ENCODE results near the gene PRDM16. TPM values are rescaled to one million over a fixed set of nuclear protein-coding genes. Genes with fewer than 3 reads are reported as not detected.
A peak's percentile ranks its signal among the peaks of the same experiment; 100 is the strongest.
"Not testable (repeated sequence)": the region's sequence is repeated elsewhere in the genome, so short reads cannot be mapped to it uniquely, and the experiment has no call there.

Gene PRDM16
- total RNA-seq, 4 donors from 2014 or later = 0.08 to 0.19 (median 0.12) TPM

DNA sequence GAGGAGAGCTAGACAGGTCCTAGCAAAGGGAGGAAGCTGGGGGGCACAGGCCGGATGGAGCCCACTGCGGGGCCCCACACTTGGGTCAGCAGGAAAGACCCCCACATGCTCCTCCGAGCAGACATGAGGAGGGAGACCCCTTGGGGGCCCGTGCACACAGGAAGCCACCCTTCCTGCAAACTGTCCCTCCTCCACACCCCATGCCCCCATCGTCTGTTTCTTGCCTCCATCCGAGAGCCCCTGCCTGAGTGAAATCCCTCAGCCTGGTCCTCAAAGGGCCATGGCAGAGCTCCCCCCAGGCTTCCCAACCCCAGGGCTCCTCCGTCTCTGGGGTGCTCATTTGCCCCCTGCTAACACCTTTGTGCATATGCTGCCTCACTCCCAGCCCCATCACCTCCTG, 168.0 kb downstream of the PRDM16 start:
- peaks cover 0 to 88% (median 0%) of the 10 kb centered on the region in 4 donors for H3K27me3 ChIP-seq
- H3K4me1 ChIP-seq = no peaks in the 10 kb centered on the region
- DNase-seq = no peak
- TF ChIP-seq, protein P1, sequence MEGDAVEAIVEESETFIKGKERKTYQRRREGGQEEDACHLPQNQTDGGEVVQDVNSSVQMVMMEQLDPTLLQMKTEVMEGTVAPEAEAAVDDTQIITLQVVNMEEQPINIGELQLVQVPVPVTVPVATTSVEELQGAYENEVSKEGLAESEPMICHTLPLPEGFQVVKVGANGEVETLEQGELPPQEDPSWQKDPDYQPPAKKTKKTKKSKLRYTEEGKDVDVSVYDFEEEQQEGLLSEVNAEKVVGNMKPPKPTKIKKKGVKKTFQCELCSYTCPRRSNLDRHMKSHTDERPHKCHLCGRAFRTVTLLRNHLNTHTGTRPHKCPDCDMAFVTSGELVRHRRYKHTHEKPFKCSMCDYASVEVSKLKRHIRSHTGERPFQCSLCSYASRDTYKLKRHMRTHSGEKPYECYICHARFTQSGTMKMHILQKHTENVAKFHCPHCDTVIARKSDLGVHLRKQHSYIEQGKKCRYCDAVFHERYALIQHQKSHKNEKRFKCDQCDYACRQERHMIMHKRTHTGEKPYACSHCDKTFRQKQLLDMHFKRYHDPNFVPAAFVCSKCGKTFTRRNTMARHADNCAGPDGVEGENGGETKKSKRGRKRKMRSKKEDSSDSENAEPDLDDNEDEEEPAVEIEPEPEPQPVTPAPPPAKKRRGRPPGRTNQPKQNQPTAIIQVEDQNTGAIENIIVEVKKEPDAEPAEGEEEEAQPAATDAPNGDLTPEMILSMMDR (IDR thresholded peaks at IDR 0.05) = no peak
- TF ChIP-seq POLR2A (IDR thresholded peaks at IDR 0.05) = no peak
- H3K27ac ChIP-seq = no peak overlapping the region
- peaks cover 0 to 3% (median 0%) of the 10 kb centered on the region in 3 donors for H3K9me3 ChIP-seq
- no peaks in the 10 kb centered on the region for H3K36me3 ChIP-seq
- H3K4me3 ChIP-seq = no peak overlapping the region
- 60 to 78% methylated on average over 4 to 5 of the region's 7 CpGs for WGBS, 2 donors
- intact Hi-C loops (cut with DNase I) = no loop called here

DNA sequence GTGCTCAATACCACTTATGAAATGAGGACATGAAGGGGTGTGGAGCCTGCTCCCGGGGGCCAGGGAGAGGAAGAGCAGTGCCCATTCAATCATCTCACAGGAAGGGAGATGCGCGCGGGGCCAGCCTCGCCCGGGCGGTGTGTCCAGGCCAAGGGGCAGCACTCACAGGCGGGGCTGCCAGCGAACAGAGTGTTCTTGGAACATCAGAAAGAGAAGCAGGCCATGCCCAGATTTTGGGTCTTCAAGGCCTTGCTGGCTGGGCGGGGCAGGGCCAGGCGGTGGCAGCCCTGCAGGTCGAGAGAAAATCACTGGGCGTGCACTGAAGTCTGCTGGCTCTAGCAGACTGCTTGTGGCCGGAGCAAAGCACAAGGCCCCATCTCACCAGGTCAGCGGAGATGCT, 168.6 kb downstream of the PRDM16 start:
- intact Hi-C loops (cut with DNase I) = no loop called here
- no peak overlapping the region for H3K27ac ChIP-seq
- H3K9me3 ChIP-seq = peaks cover 0 to 3% (median 0%) of the 10 kb centered on the region in 3 donors
- H3K27me3 ChIP-seq = peaks cover 0 to 88% (median 0%) of the 10 kb centered on the region in 4 donors
- DNase-seq = no peak
- 83 to 91% methylated on average over 1 to 14 of the region's 15 CpGs for WGBS, 2 donors
- H3K4me1 ChIP-seq = no peaks in the 10 kb centered on the region
- no peaks in the 10 kb centered on the region for H3K36me3 ChIP-seq
- H3K4me3 ChIP-seq = no peak overlapping the region
- TF ChIP-seq, protein P1 (IDR thresholded peaks at IDR 0.05) = no peak
- TF ChIP-seq POLR2A (IDR thresholded peaks at IDR 0.05) = no peak

DNA sequence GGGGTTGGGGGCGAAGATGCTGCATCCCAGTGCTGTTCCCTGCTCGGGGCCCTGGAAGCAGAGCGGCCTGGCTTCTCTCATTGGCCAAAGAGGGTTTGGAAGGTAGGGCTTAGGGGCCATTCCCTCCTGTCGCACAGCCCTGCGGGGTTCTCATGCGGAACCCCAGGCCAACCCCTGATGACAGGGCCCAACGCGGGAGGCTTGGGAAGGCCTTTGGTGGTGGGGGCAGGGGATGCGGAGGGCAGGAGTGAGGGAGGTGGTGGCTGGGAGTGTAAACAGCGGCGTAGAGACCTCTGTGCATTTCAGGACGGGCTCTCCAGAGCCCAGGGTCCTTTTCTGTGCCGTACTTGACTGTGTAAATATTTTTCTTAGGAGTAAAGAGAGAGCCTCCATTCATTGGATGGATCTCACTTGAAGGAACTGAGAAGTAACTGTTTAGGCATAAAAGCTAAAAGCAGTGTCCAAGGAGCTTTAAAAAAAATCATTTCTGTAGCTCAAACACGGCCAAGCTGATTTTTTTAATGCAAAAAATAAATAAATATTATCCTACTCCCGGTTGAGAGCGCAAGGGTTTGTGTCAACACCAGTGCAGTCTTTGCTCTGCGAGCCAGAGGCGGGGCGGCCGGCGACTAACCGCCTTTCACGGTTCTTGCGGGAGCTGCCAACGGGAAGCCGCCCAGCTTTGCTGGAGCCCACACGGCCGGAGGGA, 169.1 kb downstream of the PRDM16 start:
- H3K36me3 ChIP-seq = no peaks in the 10 kb centered on the region
- H3K27me3 ChIP-seq = peaks cover 0 to 88% (median 0%) of the 10 kb centered on the region in 4 donors
- no peak for TF ChIP-seq POLR2A (IDR thresholded peaks at IDR 0.05)
- 44 to 53% methylated on average over 15 to 19 of the region's 28 CpGs for WGBS, 2 donors
- H3K4me3 ChIP-seq = no peak overlapping the region
- no peak overlapping the region for H3K27ac ChIP-seq
- H3K9me3 ChIP-seq = peaks cover 0 to 3% (median 0%) of the 10 kb centered on the region in 3 donors
- no peaks in the 10 kb centered on the region for H3K4me1 ChIP-seq
- DNase-seq = no peak
- intact Hi-C loops (cut with DNase I) = no loop called here

DNA sequence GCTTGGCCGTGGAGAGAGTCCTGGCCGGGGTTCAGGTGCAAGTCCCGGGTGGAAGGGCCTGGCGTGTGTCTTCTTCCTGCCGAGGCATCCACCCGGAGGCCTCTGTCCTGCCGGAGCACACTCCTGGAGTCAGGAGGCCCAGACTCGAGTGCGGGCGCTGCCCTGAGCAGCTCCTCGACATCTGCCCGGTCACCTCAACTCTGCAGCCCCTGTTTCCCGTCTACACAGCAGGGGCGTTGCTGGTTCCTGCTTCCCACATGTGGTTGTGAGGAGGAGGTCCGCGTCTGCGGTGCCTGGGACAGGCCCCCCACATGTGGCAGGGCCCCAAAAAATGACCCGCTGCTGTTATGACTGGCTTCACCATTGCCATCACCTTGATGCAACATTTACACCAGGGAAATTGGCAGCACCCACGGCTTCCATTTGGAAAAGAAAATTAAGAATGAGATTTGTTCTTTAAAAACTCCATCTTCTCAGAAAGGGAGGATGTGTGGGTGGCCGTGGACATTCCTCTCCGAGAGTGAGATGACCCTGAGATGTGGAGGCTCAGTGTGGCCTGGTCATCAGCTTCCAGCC, 169.8 kb downstream of the PRDM16 start:
- Histone ChIP-seq H3K4me1 (no peaks in the 10 kb centered on the region), H3K9me3 (peaks cover 0 to 3% (median 0%) of the 10 kb centered on the region in 3 donors), H3K36me3 (no peaks in the 10 kb centered on the region), H3K4me3 (no peak overlapping the region), H3K27ac (no peak overlapping the region), H3K27me3 (peaks cover 0 to 88% (median 0%) of the 10 kb centered on the region in 4 donors)
- 67 to 84% methylated on average over 4 to 6 of the region's 21 CpGs for WGBS, 2 donors
- intact Hi-C loops (cut with DNase I) = no loop called here
- DNase-seq = no peak
- TF ChIP-seq, protein P1 (IDR thresholded peaks at IDR 0.05) = no peak
- TF ChIP-seq POLR2A (IDR thresholded peaks at IDR 0.05) = no peak

DNA sequence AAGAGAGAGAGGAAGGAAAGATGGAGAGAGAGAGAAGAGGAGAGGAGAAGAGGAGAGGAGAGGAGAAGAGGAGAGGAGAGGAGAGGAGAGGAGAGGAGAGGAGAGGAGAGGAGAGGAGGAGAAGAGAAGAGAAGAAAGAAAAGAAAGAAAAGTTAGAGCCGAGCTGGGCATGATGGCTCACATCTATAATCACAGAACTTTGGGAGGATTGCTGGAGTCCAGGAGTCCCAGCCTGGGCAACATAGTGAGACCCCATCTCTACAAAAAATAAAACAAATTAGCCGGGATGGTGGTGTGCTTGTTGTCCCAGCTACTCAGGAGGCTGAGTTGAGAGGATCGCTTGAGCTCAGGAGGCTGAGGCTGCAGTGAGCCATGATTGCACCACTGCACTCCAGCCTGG, 171.0 kb downstream of the PRDM16 start:
- H3K27ac ChIP-seq; H3K9me3 ChIP-seq; H3K36me3 ChIP-seq; H3K4me1 ChIP-seq; H3K4me3 ChIP-seq; intact Hi-C loops (cut with DNase I); DNase-seq: not testable (repeated sequence)
- 72 to 87% methylated on average over 3 of the region's 3 CpGs for WGBS, 2 donors
- peaks cover 0 to 89% (median 0%) of the 10 kb centered on the region in 4 donors for H3K27me3 ChIP-seq

DNA sequence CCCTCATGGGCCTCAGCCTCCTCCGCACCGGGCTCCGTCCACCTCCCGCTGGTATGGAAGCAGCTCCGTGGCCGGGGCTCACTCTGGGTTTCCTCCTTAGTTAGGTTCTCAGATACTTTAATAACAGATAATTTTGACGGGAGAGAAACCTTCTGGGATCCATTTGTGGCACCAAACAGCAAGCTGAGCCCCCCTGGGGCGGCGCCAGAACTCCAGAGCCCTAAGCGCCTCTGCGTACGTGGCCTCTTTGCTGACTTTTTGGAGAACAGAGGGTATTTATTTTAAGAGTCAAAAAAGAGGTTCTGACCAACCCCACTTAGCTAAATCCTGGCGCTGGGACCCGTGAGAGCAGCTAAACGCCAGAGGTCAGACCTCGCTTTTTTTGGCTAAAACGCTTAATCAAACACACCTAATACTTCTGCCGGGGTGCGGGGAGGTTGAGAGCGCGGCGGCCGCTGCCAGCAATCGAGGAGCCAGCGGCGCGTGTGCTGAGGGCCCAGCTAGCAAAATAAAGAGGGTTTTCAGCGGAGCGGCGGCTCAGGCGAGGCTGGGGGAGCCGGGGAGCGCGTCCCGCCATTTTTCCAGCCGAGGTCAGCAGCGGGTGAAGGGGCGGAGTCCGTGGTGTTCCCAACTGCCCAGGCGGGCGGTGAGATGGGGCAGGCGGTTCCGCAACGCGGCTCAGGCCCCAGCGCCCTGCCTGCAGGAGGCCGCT, 171.7 kb downstream of the PRDM16 start:
- no peak for DNase-seq
- intact Hi-C loops (cut with DNase I) = no loop called here
- Histone ChIP-seq H3K27ac (no peak overlapping the region), H3K4me3 (peak overlapping the region in 1 of 4 donors; percentile 12), H3K36me3 (no peaks in the 10 kb centered on the region), H3K27me3 (peaks cover 0 to 89% (median 0%) of the 10 kb centered on the region in 4 donors), H3K9me3 (peaks cover 0 to 3% (median 0%) of the 10 kb centered on the region in 3 donors), H3K4me1 (no peaks in the 10 kb centered on the region)
- 48 to 56% methylated on average over 22 to 26 of the region's 47 CpGs for WGBS, 2 donors
- TF ChIP-seq, protein P1 (IDR thresholded peaks at IDR 0.05) = no peak
- no peak for TF ChIP-seq POLR2A (IDR thresholded peaks at IDR 0.05)
